ENCODE results near the gene CRISPLD2.

Gene CRISPLD2

GRCh38 chr16:84928679-84929420 lies 109.1 kb downstream of the CRISPLD2 start:
- TF ChIP-seq GATA3 (IDR thresholded peaks at IDR 0.05; ENCODE audit: low read depth, low read length) (no peak), GATA2 (IDR thresholded peaks at IDR 0.05; ENCODE audit: low read depth, low read length) (no peak)

- TF ChIP-seq GATA3 (IDR thresholded peaks at IDR 0.05; ENCODE audit: low read depth, low read length) (no peak), GATA2 (IDR thresholded peaks at IDR 0.05; ENCODE audit: low read depth, low read length) (no peak)
These were observed 109.9 kb downstream of the CRISPLD2 start for GRCh38 chr16:84929421-84930297.

- TF ChIP-seq GATA2 (IDR thresholded peaks at IDR 0.05; ENCODE audit: low read depth, low read length), result no peak
- no peak for TF ChIP-seq GATA3 (IDR thresholded peaks at IDR 0.05; ENCODE audit: low read depth, low read length)
These were observed 110.7 kb downstream of the CRISPLD2 start for GRCh38 chr16:84930298-84931106.

GRCh38 chr16:84931107-84931494 lies 111.3 kb downstream of the CRISPLD2 start:
- TF ChIP-seq GATA2 (IDR thresholded peaks at IDR 0.05; ENCODE audit: low read depth, low read length) (no peak), GATA3 (IDR thresholded peaks at IDR 0.05; ENCODE audit: low read depth, low read length) (no peak)

GRCh38 chr16:84931506-84931905 lies 111.7 kb downstream of the CRISPLD2 start:
- no peak for TF ChIP-seq GATA2 (IDR thresholded peaks at IDR 0.05; ENCODE audit: low read depth, low read length)
- TF ChIP-seq GATA3 (IDR thresholded peaks at IDR 0.05; ENCODE audit: low read depth, low read length), result no peak

- TF ChIP-seq GATA2 (IDR thresholded peaks at IDR 0.05; ENCODE audit: low read depth, low read length), result no peak
- TF ChIP-seq GATA3 (IDR thresholded peaks at IDR 0.05; ENCODE audit: low read depth, low read length), result no peak
These were observed 112.9 kb downstream of the CRISPLD2 start for GRCh38 chr16:84932681-84933080.

GRCh38 chr16:84933774-84934631 lies 114.2 kb downstream of the CRISPLD2 start:
- TF ChIP-seq GATA3 (IDR thresholded peaks at IDR 0.05; ENCODE audit: low read depth, low read length), result no peak
- no peak for TF ChIP-seq GATA2 (IDR thresholded peaks at IDR 0.05; ENCODE audit: low read depth, low read length)

GRCh38 chr16:84937196-84938005 lies 117.6 kb downstream of the CRISPLD2 start:
- TF ChIP-seq GATA2 (IDR thresholded peaks at IDR 0.05; ENCODE audit: low read depth, low read length), result no peak
- no peak for TF ChIP-seq GATA3 (IDR thresholded peaks at IDR 0.05; ENCODE audit: low read depth, low read length)

- TF ChIP-seq GATA2 (IDR thresholded peaks at IDR 0.05; ENCODE audit: low read depth, low read length), result peak; percentile 53
- no peak for TF ChIP-seq GATA3 (IDR thresholded peaks at IDR 0.05; ENCODE audit: low read depth, low read length)
These were observed 121.1 kb downstream of the CRISPLD2 start for GRCh38 chr16:84940670-84941551.

GRCh38 chr16:84941921-84942320 lies 122.1 kb downstream of the CRISPLD2 start:
- TF ChIP-seq GATA2 (IDR thresholded peaks at IDR 0.05; ENCODE audit: low read depth, low read length), result no peak
- no peak for TF ChIP-seq GATA3 (IDR thresholded peaks at IDR 0.05; ENCODE audit: low read depth, low read length)

- TF ChIP-seq GATA2 (IDR thresholded peaks at IDR 0.05; ENCODE audit: low read depth, low read length) (no peak), GATA3 (IDR thresholded peaks at IDR 0.05; ENCODE audit: low read depth, low read length) (no peak)
These were observed 123.0 kb downstream of the CRISPLD2 start for GRCh38 chr16:84942786-84943185.
